K562 (cell line): ENCODE measurements around the gene C10orf90. TPM values are rescaled to one million over a fixed set of nuclear protein-coding genes. Genes with fewer than 3 reads are reported as not detected.

Source experiments
- ATAC-seq: fragments of 200-7000 bp; cut with Tn5 transposase; 3 replicates; pipeline ENCODE4 v1.9.1; 2020; ENCODE audit warnings: moderate library complexity
- BruUV-seq: library from RNA; stranded (reverse); fragments of 400-500 nt; replicated peaks from 2 replicates; lab custom pipeline; 2021; lab: Mats Ljungman, UMichigan
- CTCF ChIA-PET: fragments of 300-600 bp; formaldehyde crosslinking; extraction: SDS; loops from one replicate; lab custom pipeline; 2021; ENCODE audit warnings: low intra/inter-chr PET ratio; lab: Yijun Ruan, JAX
- POLR2A ChIA-PET: fragments of 300-600, 350-650 bp; sonication (Branson Sonifier 250); formaldehyde crosslinking; extraction: SDS; loops from one replicate; lab custom pipeline; 2021; ENCODE audit warnings: antibody characterized with exemption, inconsistent platforms; lab: Yijun Ruan, JAX
- DNase-seq, 4 experiments: peaks; one replicate each; pipeline versions ENCODE4 v3.0.0 to v3.0.0-alpha.2; 2011 to 2018; ENCODE audit warnings: low spot score in 3 of 4, mixed read lengths in 3 of 4; ENCODE audit errors: extremely low read depth in 1 of 4
- FAIRE-seq: peaks from 2 replicates; lab custom pipeline; 2011; peaks lifted over from hg19 to GRCh38; lab: Jason Lieb, UNC
- H2AFZ ChIP-seq: 2 replicates; pipeline ENCODE4 v1.6.0; 2011; ENCODE audit warnings: low read depth, low read length, control low read depth, inconsistent platforms
- H3K27ac ChIP-seq: fragments of 200-600 bp; 3 replicates; pipeline ENCODE4 v1.8.0; 2011; ENCODE audit warnings: low read depth, mild to moderate bottlenecking, control low read depth, inconsistent platforms, low read length, moderate library complexity, mixed read lengths; ENCODE audit errors: extremely low read depth
- H3K27me3 ChIP-seq, 2 experiments: fragments of 300-600 bp in 1 of 2; 2 replicates in 1 of 2; 3 replicates in 1 of 2; pipeline versions ENCODE4 v1.6.0 to v1.8.0; 2011; ENCODE audit warnings: inconsistent platforms in 2 of 2, low read length in 2 of 2, mild to moderate bottlenecking in 1 of 2, mixed read lengths in 1 of 2, moderate library complexity in 1 of 2; ENCODE audit not compliant: control insufficient read depth in 2 of 2, insufficient read depth in 2 of 2
- H3K36me3 ChIP-seq: fragments of 300-600 bp; 3 replicates; pipeline ENCODE4 v1.8.0; 2011; ENCODE audit warnings: mild to moderate bottlenecking, low read length, inconsistent platforms; ENCODE audit not compliant: control insufficient read depth, insufficient read depth
- H3K4me1 ChIP-seq, 2 experiments: fragments of 200-600 bp in 1 of 2; replicated peaks in 1 of 2; 2 replicates in 1 of 2; 3 replicates in 1 of 2; pipeline versions ENCODE4 v1.5.1 to v1.8.0; 2011; ENCODE audit warnings: inconsistent platforms in 2 of 2, low read length in 2 of 2, mild to moderate bottlenecking in 1 of 2, mixed read lengths in 1 of 2, moderate library complexity in 1 of 2; ENCODE audit not compliant: control insufficient read depth in 2 of 2, insufficient read depth in 2 of 2
- H3K4me2 ChIP-seq: 2 replicates; pipeline ENCODE4 v1.6.1; 2011; ENCODE audit warnings: low read length, control low read depth, inconsistent platforms, mixed read lengths; ENCODE audit not compliant: insufficient read depth
- H3K4me3 ChIP-seq: fragments of 200-600 bp; sonication (generic), shearing (Covaris generic); 2 replicates; pipeline ENCODE4 v1.5.1; 2016; ENCODE audit warnings: control low read depth, inconsistent platforms
- H3K79me2 ChIP-seq: fragments of 200-600 bp; 3 replicates; pipeline ENCODE4 v1.8.0; 2011; ENCODE audit warnings: low read length, inconsistent platforms; ENCODE audit not compliant: control insufficient read depth, insufficient read depth
- H3K9ac ChIP-seq, 2 experiments: 2 replicates each; pipeline versions ENCODE4 v1.6.0 to v1.6.1; 2011; ENCODE audit warnings: low read depth in 2 of 2, low read length in 2 of 2, control low read depth in 1 of 2, inconsistent platforms in 1 of 2, mild to moderate bottlenecking in 1 of 2, mixed read lengths in 1 of 2; ENCODE audit not compliant: insufficient read depth in 1 of 2
- H3K9me1 ChIP-seq: one replicate; pipeline ENCODE4 v1.6.0; 2011; ENCODE audit warnings: inconsistent platforms, mild to moderate bottlenecking, low read length, moderate library complexity; ENCODE audit not compliant: control insufficient read depth, insufficient read depth
- H3K9me3 ChIP-seq: replicated peaks from 2 replicates; pipeline ENCODE4 v1.5.1; 2011; ENCODE audit warnings: low read depth, low read length, inconsistent platforms; ENCODE audit not compliant: control insufficient read depth, insufficient read depth
- H4K20me1 ChIP-seq: replicated peaks from 2 replicates; pipeline ENCODE4 v1.6.1; 2011; ENCODE audit warnings: low read length, inconsistent platforms, mixed read lengths; ENCODE audit not compliant: control insufficient read depth, insufficient read depth
- BDP1 ChIP-seq: IDR thresholded peaks from 3 replicates; pipeline ENCODE4 v1.6.1; 2011; ENCODE audit not compliant: insufficient read length, insufficient read depth
- CHD7 ChIP-seq: fragments of 200-600 bp; sonication (generic); IDR thresholded peaks from one replicate; pipeline ENCODE4 v1.6.1; 2012; ENCODE audit warnings: mild to moderate bottlenecking, low read depth, low read length, inconsistent platforms
- E2F4 ChIP-seq: sonication (generic); formaldehyde crosslinking; IDR thresholded peaks from 2 replicates; pipeline ENCODE4 v1.8.0; 2022; ENCODE audit warnings: mild to moderate bottlenecking, low read depth, missing genetic modification reagents
- FOXA1 ChIP-seq: fragments of 450-650 bp; IDR thresholded peaks from 2 replicates; pipeline ENCODE4 v1.6.1; 2016; ENCODE audit warnings: mild to moderate bottlenecking, borderline replicate concordance
- HLTF ChIP-seq: fragments of 450-650 bp; IDR thresholded peaks from 2 replicates; pipeline ENCODE4 v1.6.1; 2016
- HMGXB4 ChIP-seq: sonication (generic); formaldehyde crosslinking; IDR thresholded peaks from 2 replicates; pipeline ENCODE4 v1.8.1; 2023; ENCODE audit warnings: mild to moderate bottlenecking, missing genetic modification reagents
- KLF6 ChIP-seq: fragments of 250-450 bp; sonication (Bioruptor Pico); IDR thresholded peaks from 2 replicates; pipeline ENCODE4 v1.4.0; 2020; ENCODE audit warnings: mild to moderate bottlenecking, moderate library complexity, borderline replicate concordance
- NCOA2 ChIP-seq, 2 experiments: fragments of 450-650 bp; IDR thresholded peaks; 2 replicates each; pipeline ENCODE4 v1.6.1; 2018; ENCODE audit warnings: mild to moderate bottlenecking in 2 of 2, moderate library complexity in 1 of 2; ENCODE audit not compliant: partially characterized antibody in 2 of 2
- ZNF785 ChIP-seq: fragments of 250-450 bp; sonication (Bioruptor Pico); IDR thresholded peaks from 2 replicates; pipeline ENCODE4 v1.4.0; 2020; ENCODE audit warnings: mild to moderate bottlenecking
- WGBS: fragments of 100-300 bp; shearing (Covaris generic); methylation state at CpG from one replicate; pipeline ENCODE4 v1.1.6; 2016; ENCODE audit warnings: low coverage, mixed read lengths; ENCODE audit not compliant: insufficient coverage; ENCODE audit errors: missing lambda C conversion rate; 5-methylcytosine and 5-hydroxymethylcytosine counted together
- in situ Hi-C: fragments of 300-500 bp; cut with MboI; formaldehyde crosslinking; loops from 4 replicates; pipeline ENCODE4 v1.15.0; 2018; ENCODE audit warnings: inconsistent platforms, mixed read lengths
- intact Hi-C: fragments of 100-400 bp; cut with micrococcal nuclease; formaldehyde crosslinking; loops from 2 replicates; pipeline ENCODE4 v1.14.2; 2022
- polyA plus RNA-seq, 8 experiments: library from polyadenylated mRNA; depleted of rRNA in 4 of 8; stranded (reverse) in 5 of 8; unstranded in 3 of 8; fragments of >200 nt; fragmentation: Nextera tagmentation in 2 of 8; fragmentation: Illumina TruSeq in 1 of 8; extraction: Ambion mirVana in 2 of 8; extraction: Trizol in 1 of 8; gene quantifications; 2 replicates each; pipeline versions ENCODE4 v1.2.1 to v1.2.3, GENCODE V29; 2011 to 2014; ENCODE audit warnings: inconsistent platforms in 1 of 8, missing spikeins in 1 of 8
- total RNA-seq, 7 experiments: library from RNA; depleted of rRNA in 6 of 7; stranded (reverse); fragments of >200 nt in 6 of 7; fragmentation: Illumina TruSeq in 2 of 7; extraction: Trizol in 2 of 7; gene quantifications; 2 replicates each; pipeline versions ENCODE4 v1.2.1 to v1.2.3, GENCODE V29; 2011 to 2021; ENCODE audit warnings: low replicate concordance in 1 of 7

Gene C10orf90
- total and polyA plus RNA-seq, 9 of the 15 experiments (the other 6 are each of a cell fraction or from before 2014, with no cell fraction given): not detected

GRCh38 chr10:126628746-126629145 lies 41.7 kb downstream of the C10orf90 start:
- POLR2A ChIA-PET: interaction anchor here (0.9 kb wide), 1 partner anchor 11 kb away, joined by 3 read pairs; no protein-coding TSS in a partner anchor
- Histone ChIP-seq H3K4me3 (no peak overlapping the region), H3K27me3 (no peaks in the 10 kb centered on the region), H3K36me3 (no peaks in the 10 kb centered on the region), H4K20me1 (no peaks in the 10 kb centered on the region), H3K27ac (no peak overlapping the region), H3K4me1 (no peaks in the 10 kb centered on the region), H3K9ac (no peak overlapping the region), H3K9me1 (no peaks in the 10 kb centered on the region), H2AFZ (no peak overlapping the region), H3K9me3 (no peaks in the 10 kb centered on the region), H3K79me2 (no peaks in the 10 kb centered on the region), H3K4me2 (no peak overlapping the region)
- CTCF ChIA-PET: no interaction called here
- in situ Hi-C loops (no loop called here), intact Hi-C loops (no loop called here)
- DNase-seq (no peak), FAIRE-seq (no peak), ATAC-seq (no peak)
- 0% methylated on average over 3 of the region's 3 CpGs for WGBS
- no TSS peak for BruUV-seq
- TF ChIP-seq ZNF785 (CRISPR knock-in tag) (no peak), NCOA2 (IDR thresholded peaks at IDR 0.05; ENCODE audit: partially characterized antibody in 2 of 2) (no peak), HMGXB4 (no peak), FOXA1 (no peak), E2F4 (CRISPR knock-in tag) (no peak), KLF6 (CRISPR knock-in tag) (no peak), CHD7 (no peak), BDP1 (no peak), HLTF (no peak)
